GM18526 (cell line): ENCODE data around the gene MAP3K15.

Experiments used
- POLR2A ChIP-seq: IDR thresholded peaks from 3 replicates; pipeline ENCODE4 v1.6.1; 2011; ENCODE audit not compliant: insufficient read length; ENCODE audit errors: extremely low read depth

The MAP3K15 gene

GRCh38 chrX:19479458-19479857 is 35.9 kb downstream of the MAP3K15 start:
- no peak for TF ChIP-seq POLR2A

GRCh38 chrX:19462879-19463278 is 52.4 kb downstream of the MAP3K15 start:
- TF ChIP-seq POLR2A, result no peak

GRCh38 chrX:19462231-19462630 is 53.1 kb downstream of the MAP3K15 start:
- no peak for TF ChIP-seq POLR2A

- no peak for TF ChIP-seq POLR2A
These were observed 57.6 kb downstream of the MAP3K15 start for GRCh38 chrX:19457662-19458061.

GRCh38 chrX:19448077-19448476 is 67.2 kb downstream of the MAP3K15 start:
- no peak for TF ChIP-seq POLR2A

GRCh38 chrX:19446397-19446796 is 68.9 kb downstream of the MAP3K15 start:
- no peak for TF ChIP-seq POLR2A

GRCh38 chrX:19443869-19444526 is 71.3 kb downstream of the MAP3K15 start:
- TF ChIP-seq POLR2A, result no peak

GRCh38 chrX:19440713-19441112 is 74.6 kb downstream of the MAP3K15 start:
- no peak for TF ChIP-seq POLR2A

- TF ChIP-seq POLR2A, result no peak
These were observed 105.0 kb downstream of the MAP3K15 start for GRCh38 chrX:19410259-19410658.

- no peak for TF ChIP-seq POLR2A
These were observed 111.6 kb downstream of the MAP3K15 start for GRCh38 chrX:19403696-19404095.

- no peak for TF ChIP-seq POLR2A
These were observed 122.6 kb downstream of the MAP3K15 start for GRCh38 chrX:19392703-19393102.

GRCh38 chrX:19392078-19392477 is 123.2 kb downstream of the MAP3K15 start:
- TF ChIP-seq POLR2A, result no peak

- TF ChIP-seq POLR2A, result no peak
These were observed 126.0 kb downstream of the MAP3K15 start for GRCh38 chrX:19389227-19389845.

GRCh38 chrX:19388741-19389140 is 126.6 kb downstream of the MAP3K15 start:
- TF ChIP-seq POLR2A, result no peak

- no peak for TF ChIP-seq POLR2A
These were observed 127.1 kb downstream of the MAP3K15 start for GRCh38 chrX:19388064-19388679.

GRCh38 chrX:19386679-19387078 is 128.6 kb downstream of the MAP3K15 start:
- no peak for TF ChIP-seq POLR2A
